Measurements from ENCODE around the gene EHF.

GRCh38 chr11:34585304-34585734, 35.6 kb upstream of the EHF start:
- TF ChIP-seq CTCF (IDR thresholded peaks at IDR 0.05; ENCODE audit: insufficient read depth, low read length, poor library complexity, severe bottlenecking) (no peak), EZH2phosphoT487 (conservative IDR thresholded peaks at IDR 0.05; ENCODE audit: low read length) (no peak)
